COLO829 (cell line): ENCODE measurements around the gene TH.
A peak's percentile ranks its signal among the peaks of the same experiment; 100 is the strongest.

Experiments used
- DNase-seq: peaks from one replicate; pipeline ENCODE4 v3.0.0; 2012; ENCODE audit warnings: low spot score

Gene TH

DNA sequence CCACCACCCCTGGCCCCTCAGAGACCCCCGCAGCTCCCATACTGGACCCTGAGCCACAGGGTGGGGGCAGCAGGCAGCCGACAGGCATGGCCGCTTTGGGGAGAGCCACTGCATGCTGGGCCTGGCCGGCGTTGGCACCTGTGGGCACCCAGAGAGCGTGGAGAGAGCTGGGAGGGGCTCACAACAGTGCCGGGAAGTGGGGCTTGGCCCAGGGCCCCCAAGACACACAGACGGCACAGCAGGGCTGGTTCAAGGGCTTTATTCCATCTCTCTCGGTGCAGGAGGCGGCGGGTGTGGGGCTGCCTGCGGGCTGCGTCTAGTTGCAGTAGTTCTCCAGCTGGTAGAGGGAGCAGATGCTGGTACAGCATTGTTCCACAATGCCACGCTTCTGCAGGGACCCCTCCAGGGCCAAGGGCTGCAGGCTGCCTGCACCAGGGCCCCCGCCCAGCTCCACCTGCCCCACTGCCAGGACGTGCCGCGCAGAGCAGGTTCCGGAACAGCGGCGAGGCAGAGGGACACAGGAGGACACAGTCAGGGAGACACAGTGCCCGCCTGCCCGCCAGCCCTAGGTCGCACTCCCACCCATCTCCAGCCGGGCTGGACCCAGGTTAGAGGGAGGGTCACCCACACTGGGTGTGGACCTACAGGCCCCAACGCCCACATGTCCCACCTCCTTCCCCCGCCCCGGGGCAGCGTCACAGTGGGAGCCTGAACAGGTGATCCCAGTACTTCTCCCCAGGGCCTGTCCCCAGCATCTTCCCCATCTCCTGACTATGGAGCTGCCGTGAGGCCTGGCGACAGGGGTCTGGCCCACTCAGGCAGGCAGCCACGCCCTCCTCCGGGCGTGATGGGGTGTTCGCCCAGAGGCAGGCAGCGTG is 11.8 kb downstream of the TH start:
- DNase-seq = no peak

DNA sequence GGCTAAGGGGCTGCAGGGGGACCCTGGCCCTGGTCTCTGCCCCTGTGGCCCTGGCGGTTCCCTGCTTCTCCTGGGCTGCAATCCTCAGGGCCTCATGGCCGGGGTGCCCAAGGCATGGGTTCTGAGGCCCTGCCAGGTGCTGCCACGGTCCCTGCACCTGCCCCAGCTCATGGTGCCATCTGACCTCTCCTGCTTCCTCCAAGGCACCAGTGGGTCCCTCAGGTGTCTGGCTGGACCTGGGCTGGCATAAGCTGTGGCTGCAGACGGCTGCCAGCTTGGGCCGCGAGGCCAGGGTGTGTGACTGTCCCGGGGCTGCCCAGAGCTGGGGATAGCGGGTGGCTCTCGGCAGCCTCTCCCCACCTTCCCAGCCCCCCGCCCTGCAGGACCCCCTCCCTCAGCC is 12.6 kb downstream of the TH start:
- no peak for DNase-seq

DNA sequence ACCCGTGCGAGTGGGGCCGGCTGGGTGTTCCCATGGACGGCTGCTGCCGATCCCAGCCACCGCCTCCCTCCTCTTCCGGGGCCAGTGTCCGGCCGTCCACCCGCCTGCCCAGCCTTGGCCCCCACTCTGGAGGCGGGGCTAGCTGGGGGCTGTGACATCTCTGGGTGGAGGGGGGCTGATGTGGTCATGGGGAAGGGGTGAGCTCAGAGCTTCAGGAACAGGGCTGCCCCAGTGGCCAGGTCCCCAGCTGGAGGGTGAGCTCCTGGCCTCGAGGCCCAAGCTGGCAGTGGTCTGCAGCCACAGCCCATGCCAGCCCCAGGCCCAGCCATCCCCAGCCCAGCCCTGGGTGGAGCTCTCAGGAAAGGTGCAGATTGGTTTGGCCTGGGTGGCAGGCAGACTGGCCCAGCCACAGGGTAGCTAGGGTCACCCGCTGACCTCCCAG is 13.3 kb downstream of the TH start:
- no peak for DNase-seq

DNA sequence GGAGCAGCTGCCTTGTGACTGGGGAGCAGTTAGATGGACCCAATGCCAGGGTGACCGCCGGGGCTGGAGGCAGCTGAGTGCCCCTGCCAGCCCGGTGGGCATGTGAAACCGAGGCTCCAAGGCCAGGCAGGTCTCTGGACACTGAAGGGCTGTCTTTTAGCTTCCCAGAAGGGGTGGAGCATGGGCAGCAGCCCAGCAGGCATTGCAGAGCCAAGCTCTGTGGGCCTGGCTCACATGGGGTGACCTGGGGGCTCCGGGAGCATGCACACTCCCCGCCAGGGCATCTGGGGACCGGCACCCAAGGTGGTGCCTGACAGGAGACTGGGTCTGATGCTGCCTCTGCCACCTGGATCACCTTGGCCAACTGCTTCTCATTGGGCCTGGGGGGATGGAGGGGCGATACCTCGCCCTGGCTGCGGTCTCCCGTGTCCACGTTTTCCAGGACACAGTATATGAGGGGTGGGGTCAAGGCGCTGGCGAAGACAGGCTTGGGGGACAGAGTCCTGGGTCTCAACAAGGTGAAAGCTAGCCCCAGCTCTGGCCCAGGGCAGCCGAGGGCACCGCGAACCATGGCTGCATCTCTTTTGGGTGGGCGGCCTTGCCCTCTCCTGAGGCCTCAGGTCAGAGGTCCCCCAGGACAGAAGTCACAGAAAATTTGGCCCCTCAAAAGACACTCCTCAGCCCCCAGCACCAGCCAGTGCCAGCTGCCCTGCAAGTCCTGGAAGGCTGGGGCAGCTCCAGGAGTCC is 14.1 kb downstream of the TH start:
- no peak for DNase-seq

DNA sequence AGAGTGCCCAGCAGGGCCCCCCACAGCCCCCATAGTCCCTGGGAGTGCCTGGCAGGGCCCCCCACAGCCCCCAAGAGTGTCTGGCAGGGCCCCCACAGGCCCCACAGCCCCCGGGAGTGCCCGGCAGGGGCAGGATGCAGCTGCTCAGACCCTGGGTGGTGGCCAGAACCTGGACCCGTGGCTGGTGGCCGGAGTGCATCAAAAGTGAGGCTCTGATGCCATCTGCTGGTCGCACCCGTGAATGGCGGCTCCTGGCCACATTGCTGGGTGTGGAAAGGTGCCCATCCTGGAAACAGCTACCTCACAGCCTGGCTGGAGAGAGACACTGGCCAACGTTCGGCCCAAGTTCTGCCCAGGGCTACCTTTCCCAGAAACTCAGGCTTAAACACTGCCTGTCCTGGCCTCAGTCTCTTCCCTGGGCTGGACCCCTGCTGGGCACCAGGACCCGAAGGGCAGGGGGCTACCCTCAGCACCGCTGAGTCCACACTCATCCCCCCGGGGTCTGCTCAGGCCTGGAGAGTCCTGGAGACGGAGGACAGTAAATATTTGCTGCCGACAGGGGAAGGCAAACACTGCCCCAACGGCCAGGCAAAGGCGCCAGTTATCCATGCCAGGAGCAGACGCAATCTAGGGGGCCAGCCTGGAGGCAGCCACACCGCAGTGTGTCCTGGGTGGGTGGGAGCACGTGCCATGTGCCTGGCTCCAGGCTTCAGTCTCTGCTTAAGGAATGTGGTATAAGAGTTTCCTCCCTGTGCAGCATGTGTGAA is 15.0 kb downstream of the TH start:
- peak; percentile 76 for DNase-seq

DNA sequence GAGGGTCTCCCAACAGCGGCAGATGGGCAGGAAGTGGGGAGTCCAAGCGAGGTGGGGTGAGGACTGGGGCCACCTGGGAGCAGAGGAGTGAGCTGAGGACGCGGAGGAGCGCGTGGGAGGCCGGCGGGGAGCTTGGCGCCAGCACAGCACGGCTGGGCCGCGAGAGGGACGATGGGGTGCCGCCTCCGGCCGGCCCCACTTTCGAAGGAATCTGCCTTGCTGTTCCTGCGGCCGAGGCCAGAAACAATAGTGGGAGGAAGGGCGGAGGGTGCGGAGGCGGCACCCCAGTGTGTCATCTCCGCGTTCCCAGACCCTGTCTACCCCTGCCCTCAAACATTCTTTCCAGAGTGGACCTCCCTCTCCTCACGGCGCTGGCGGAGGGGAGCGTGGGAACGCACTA is 16.1 kb downstream of the TH start:
- no peak for DNase-seq

DNA sequence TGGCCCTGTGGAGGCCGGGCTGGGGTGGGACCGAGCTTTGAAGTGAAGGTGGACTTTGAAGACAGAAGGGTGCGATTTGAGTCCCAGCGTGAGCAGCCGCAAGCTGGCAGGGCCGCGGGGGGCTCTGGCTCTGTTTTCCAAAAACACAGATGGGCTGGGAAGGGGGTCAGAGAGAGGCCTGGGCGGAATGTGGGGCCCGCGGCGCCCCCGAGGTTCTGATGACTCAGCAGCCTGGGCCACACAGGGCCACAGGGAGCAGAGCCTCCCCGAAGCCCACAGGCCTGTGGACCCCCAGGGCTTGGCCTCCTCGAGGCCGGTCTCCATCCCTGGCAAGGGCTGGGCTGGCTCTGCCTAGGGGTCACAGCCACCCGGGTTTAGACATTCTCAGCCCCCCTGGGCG is 16.7 kb downstream of the TH start:
- no peak for DNase-seq

DNA sequence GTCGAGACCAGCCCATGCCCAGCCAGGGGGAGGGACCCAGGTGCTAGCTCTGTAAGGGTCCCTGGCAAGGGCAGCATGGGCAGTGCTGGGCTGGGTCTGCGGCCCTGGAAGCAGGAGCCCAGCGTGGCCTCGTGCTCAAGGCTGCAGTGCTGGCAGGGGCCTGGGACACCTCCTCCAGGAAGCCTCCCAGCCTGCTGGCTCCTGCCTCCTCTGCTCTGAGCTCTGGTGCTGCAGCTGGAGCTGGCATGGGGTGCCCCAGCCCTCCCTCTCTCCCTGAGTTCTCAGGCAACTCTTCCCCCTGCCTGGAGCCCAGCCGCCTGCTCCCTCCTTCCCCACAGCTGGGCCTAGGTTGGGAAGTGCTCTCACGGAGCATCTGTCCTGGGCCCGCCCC is 17.4 kb downstream of the TH start:
- no peak for DNase-seq

DNA sequence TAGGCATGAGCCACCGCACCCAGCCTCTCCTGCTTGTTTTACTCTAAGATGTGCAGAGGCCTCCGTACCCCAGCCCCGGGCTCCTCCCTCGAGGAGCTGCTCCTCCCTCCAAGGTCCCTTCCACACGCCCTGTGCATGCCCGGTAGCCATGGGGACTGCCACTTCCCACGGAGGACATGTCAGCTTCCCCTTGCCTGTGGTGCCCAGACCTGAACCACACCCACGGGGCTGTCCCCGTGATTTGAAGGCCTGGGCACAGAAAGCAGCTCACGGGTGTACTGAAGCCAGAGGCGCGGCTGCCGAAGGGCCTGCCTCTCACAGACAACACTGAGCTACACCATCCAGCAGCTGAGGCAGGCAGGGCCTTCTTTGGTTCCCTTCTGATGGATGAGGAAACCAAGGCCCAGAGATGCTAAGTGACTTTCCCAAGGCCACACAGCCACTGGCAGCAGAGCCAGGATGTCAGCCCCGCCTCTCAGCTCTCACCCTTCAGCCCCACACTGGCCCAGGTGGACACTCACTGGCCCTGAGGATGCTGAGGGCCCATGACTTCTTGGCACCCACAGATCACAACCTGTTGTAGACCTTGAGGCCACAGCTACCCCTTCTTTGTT is 17.9 kb downstream of the TH start:
- no peak for DNase-seq

DNA sequence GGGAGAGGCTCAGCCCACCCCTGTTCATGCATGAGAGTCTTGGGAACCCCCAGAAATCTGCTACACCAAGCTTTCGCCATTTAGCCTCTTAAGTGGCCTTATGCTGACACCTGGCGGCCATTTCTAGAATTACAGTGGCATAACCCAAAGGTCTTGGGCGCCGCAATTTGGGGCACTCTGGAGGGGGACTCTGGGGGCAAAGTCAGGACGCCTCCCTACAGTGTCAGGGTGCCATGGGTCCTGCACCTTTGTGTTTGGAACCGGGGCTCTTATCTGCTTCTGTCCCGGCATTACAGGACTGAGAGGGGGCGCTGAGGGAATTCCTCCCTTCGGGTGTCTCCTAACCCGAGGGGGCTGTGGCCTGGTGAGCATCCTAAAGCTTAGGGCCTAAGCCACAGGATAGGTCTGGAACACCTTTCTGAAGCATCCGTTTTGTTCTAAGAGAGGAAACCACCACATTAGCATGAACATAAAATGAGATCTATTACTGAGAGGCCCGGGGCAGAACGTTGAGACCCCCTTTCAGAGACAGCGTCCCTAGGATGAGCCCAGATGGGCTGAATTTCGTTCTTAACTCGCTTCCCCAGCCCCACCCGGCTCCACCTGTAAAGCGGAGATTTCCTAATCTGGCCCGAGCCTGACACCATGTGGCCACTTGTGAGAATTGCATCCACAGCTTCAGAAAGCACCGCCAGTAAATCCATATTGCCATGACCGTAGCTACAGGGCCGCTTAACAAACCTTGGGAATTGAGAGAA is 19.9 kb downstream of the TH start:
- DNase-seq = peak; percentile 81

DNA sequence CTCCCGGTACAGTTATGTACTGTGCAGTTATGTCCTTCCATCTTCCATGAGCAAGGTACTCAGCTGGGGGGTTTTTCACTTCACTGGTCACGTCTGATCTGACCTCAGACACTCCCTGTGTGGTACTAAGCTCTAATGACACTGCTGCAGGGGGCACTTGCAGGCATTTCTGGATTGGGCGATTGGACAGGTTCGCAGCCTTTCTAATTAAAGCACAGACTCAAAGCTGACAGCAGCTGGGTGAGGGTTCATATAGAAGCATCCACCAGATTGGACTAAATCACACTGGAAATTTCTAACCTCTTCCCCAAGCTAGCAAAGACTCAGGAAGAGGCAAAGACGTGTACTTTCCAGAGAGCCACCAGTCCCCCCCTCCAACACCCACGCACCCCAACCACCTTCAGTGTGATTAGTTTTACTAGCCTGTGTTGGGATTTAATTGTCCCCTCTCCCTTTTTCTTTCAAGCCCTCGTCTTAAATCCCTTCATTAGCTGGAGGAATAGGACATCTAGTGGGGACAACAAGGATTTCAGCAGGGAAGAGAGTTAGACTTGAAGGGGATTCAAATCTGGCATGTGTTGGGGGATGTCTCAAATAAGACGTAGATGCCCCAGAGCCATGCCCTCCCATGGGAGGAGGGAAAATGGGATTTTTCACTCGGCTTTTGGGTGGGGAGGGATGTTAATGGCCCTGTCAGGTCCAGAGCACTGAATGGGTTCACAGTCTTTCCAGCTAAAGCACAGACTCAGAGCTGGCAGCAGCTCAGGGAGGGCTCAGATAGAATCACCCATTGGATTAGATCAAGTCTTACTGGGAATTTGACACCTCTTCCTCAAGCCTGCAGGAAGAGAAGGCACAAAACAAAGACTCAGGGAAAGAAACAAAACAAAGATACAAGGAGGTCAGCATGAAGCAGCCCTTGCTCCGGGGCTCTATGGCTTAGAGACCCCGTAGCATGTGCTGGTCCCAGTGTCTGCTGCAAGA is 21.5 kb downstream of the TH start:
- DNase-seq = peak; percentile 20

DNA sequence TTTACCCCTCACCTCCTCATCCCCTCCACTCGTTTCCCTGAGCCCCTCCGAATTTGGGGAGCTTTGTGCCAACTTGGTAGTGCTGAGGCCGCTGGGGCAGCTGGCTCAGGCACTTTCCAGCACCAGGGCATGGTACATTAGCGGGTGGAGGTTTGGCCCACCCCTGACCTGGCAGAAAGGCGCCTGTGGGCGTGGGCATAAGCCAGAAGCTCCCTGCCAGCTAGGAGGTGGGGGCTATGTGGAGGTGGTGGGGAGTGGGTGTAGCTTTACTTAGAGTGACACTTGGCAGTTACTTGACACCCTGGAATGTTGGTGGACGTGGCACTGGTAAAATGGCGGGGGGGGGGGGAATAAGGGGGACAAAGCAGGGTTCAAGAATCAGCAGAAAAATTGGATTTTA is 22.2 kb downstream of the TH start:
- DNase-seq = no peak

DNA sequence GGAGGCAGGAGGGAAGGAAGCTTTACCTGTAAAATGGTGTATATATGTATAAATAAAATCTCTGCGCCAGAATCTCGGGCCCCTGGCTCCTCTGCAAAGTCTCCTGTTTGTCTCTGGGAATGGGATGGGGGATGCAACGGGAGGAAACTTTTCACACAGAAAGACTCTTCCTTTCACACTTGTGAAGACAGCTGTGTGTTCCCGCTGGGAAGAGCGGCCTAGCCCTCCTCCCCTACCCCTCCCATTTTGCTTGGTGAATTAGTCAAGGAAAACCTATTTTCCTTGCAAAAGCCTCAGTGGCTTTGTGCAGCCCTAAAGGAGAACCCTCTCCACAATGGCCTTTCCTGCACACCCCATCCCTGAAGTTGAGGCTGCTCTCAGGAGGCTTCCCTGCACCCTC is 23.0 kb downstream of the TH start:
- no peak for DNase-seq

DNA sequence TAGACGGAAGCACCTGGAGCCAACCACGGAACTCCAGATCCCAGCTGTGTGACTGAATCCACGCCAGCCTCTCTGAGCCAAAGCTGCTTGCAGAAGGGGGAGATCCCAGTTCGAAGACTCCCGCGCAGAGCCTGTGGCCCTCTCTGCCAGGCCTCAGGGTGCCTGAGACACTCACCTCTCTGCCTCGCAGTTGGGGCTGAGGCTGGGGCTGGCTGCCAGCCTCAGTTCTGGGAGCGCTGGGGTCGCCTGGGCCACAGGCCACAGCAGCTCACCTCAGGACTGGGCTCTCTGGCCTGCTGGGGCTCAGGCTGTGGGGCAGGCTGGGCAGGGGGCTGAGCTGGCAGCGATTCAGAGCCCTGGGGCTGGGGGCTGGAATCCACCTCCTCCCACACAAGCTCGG is 24.2 kb downstream of the TH start:
- DNase-seq = no peak

DNA sequence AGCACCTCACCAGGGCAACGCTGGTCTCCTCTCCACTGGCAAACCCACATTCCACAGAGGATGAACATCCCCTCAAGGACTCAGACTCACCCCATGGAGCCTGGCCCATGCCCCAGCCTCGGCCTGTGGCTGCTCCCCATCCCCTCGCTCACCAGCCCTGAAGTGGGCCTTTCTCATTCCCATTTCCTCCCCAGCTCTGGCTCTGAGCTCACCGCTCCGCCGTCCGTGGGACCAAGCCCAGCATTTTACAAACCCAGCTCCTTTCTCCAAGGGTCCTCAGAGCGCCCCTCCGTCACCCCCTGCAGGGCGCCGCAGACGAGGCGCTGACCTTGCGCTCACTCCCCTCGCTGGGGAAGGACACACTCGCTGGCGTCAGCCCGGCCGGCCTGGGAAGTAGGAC is 25.6 kb downstream of the TH start:
- DNase-seq = no peak

DNA sequence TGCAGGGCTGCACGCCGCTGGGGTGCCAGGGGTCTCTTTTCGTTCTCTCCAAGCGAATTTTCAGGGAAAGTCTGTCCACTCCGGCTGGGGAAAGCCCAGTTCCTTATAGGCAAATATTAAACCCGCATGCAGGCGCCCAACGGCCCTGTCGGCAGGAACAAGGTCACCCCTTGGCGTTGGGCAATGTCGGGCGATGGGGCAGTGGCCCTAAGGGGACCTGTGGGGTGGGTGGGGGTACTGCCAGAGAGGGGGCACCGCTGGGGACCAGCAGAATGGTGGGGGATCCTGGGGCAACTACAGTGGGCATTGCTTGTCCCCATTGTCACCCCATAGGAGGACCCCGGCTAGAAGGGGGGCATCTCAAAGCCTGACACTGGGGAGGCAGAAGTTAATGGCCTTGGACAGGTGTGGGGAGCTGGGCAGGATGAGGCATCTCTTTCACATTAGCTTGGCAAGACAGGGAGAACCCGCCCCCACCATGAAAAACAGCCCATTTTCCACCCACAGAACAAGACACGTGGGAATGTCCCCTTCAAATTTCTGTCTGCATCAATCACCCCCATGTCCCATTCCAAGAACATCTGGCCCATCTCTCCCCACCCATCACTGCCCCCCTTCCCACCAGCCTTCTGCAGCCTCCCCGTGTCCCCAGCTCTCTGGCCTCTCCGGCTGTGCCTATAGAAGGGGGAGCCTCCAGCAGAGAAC is 26.9 kb downstream of the TH start:
- no peak for DNase-seq

DNA sequence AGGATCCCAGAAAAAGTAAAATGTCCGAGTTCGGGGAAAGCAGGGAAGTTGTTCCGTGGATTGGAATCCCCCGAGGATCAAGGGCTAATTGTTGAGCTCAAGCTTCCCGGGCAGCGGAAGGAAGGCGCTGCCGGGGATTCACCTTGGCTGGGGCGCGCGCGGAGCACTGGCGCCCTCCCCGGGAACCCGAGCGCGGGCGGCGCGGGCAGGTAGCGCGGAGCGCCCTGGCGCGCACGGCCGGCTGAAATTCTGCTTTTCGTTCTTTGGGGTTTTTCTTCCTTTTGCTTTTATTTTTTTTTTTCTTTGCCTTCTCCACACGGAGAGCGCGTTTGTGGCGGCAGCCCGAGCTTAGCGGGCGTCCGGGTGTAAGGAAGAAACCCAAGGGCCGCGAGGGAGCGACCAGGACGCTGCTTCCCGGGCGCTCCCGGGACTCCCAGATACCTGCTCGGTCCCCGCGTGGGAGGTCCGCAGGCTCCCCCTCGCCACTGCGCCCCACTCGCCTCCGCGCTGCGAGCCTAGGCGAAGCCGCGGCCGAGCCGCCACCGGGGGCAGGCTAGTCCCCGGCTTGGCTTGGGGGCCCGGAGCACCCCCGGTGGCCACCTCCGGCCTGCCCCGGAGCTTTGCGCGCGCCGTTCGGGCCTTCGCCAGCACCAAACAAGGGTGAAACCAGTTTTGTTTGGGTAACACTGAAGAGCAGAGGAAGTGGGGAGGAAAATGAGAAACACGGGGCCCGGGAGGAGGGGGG is 27.6 kb downstream of the TH start:
- no peak for DNase-seq

DNA sequence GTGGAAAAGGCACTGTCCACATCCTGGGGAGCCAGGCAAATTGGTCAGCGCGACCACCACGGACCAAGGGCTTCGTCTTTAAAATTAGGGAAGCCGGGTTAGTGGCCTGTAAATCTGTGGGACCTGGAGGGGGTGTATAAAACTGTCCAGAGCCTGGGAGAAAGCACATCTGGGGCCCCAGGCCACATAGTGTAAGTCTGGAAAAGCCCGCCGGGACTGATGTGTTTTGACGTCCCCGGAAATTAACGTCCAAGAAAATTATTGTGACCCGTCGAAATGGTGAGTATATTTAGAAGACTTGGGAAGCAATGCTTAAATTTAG is 28.2 kb downstream of the TH start:
- DNase-seq = no peak

DNA sequence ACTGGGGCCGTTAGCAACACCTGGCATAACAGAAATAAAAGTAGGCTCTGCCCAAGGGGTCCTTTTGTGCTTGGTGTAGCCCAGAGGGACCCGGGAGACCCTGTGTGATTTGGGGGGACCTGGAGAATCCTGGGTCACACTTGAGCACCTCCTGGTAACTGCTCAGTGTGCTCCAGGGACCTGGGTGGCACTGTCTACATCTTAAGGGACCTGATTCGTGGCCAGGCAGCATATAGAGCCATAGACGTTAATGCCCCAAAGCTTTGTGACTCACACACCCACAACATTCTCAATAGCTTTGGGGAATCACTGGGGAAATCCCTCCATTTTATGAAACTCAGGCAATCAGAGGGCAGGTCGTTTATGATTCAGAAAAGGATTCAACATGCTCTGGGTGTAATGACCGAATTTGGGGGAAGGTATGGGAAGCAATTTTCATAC is 28.8 kb downstream of the TH start:
- no peak for DNase-seq
